C4-2B (cell line): Measurements from ENCODE around the gene KCTD2.

ENCODE experiments used
- ZFX ChIP-seq: fragments of 450-650 bp; IDR thresholded peaks from 2 replicates; pipeline ENCODE4 v1.6.1; 2017
- TF ChIP-seq, protein P1 (sequence below): fragments of 450-650 bp; conservative IDR thresholded peaks from 2 replicates; pipeline ENCODE4 v1.5.1; 2017; ENCODE audit warnings: mild to moderate bottlenecking

DNA sequence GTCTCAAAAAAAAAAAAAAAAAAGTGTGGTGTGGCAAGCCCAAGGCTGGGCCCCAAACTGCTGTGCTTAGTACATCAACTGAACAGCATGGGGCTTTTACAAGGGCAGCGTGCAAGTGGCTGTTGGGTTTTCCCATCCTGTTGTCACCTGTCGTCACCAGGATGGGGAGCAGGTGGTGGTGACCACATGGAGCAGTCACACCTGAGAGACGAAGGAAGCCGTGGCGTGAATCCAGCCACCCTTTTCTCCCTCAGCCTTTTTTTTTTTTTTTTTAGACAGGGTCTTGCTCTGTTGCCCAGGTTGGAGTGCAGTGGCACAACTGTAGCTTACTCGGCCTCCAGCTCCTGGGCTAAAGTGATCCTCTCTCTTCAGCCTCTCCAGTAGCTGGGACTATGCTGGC is 38.7 kb upstream of the KCTD2 start:
- TF ChIP-seq, protein P1, sequence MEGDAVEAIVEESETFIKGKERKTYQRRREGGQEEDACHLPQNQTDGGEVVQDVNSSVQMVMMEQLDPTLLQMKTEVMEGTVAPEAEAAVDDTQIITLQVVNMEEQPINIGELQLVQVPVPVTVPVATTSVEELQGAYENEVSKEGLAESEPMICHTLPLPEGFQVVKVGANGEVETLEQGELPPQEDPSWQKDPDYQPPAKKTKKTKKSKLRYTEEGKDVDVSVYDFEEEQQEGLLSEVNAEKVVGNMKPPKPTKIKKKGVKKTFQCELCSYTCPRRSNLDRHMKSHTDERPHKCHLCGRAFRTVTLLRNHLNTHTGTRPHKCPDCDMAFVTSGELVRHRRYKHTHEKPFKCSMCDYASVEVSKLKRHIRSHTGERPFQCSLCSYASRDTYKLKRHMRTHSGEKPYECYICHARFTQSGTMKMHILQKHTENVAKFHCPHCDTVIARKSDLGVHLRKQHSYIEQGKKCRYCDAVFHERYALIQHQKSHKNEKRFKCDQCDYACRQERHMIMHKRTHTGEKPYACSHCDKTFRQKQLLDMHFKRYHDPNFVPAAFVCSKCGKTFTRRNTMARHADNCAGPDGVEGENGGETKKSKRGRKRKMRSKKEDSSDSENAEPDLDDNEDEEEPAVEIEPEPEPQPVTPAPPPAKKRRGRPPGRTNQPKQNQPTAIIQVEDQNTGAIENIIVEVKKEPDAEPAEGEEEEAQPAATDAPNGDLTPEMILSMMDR, result no peak
- TF ChIP-seq ZFX, result no peak
